HepG2 (cell line): ENCODE data around the gene SDR39U1. TPM values are rescaled to one million over a fixed set of nuclear protein-coding genes. Genes with fewer than 3 reads are reported as not detected.

Experiments
- ATRX ChIP-seq: sonication (generic); formaldehyde crosslinking; IDR thresholded peaks from 2 replicates; pipeline ENCODE4 v1.4.0; 2020; ENCODE audit warnings: missing genetic modification reagents, borderline replicate concordance
- BHLHE40 ChIP-seq: IDR thresholded peaks from 2 replicates; pipeline ENCODE4 v1.6.1; 2011; ENCODE audit warnings: low read length, improper control_type of control experiment
- CBX1 ChIP-seq: IDR thresholded peaks from one replicate; pipeline ENCODE4 v1.6.1; 2016; ENCODE audit warnings: antibody characterized with exemption, low read depth
- CBX5 ChIP-seq: sonication (generic); formaldehyde crosslinking; IDR thresholded peaks from 2 replicates; pipeline ENCODE4 v1.4.0; 2020; ENCODE audit warnings: missing genetic modification reagents, borderline replicate concordance
- CCDC6 ChIP-seq: sonication (generic); formaldehyde crosslinking; IDR thresholded peaks from 2 replicates; pipeline ENCODE4 v1.8.1; 2022; ENCODE audit warnings: mild to moderate bottlenecking, missing genetic modification reagents, moderate library complexity
- CREB1 ChIP-seq, 2 experiments: fragments of 450-650 bp in 1 of 2; IDR thresholded peaks; 2 replicates each; pipeline ENCODE4 v1.6.1; 2016 to 2017; ENCODE audit warnings: control low read depth in 1 of 2, mild to moderate bottlenecking in 1 of 2, missing compliant biosample characterization in 1 of 2, missing genetic modification characterization in 1 of 2
- GPN1 ChIP-seq: sonication (generic); formaldehyde crosslinking; IDR thresholded peaks from 2 replicates; pipeline ENCODE4 v1.5.1; 2020; ENCODE audit warnings: missing genetic modification reagents, borderline replicate concordance
- KLF6 ChIP-seq: IDR thresholded peaks from 2 replicates; pipeline ENCODE4 v1.8.0; 2016; ENCODE audit warnings: missing biosample characterization, missing genetic modification reagents
- MAF1 ChIP-seq: sonication (generic); formaldehyde crosslinking; IDR thresholded peaks from 2 replicates; pipeline ENCODE4 v1.5.0; 2020; ENCODE audit warnings: missing genetic modification reagents, borderline replicate concordance
- NBN ChIP-seq: fragments of 450-650 bp; conservative IDR thresholded peaks from 2 replicates; pipeline ENCODE4 v1.6.1; 2017
- NFRKB ChIP-seq: fragments of 450-650 bp; IDR thresholded peaks from 2 replicates; pipeline ENCODE4 v1.6.1; 2017
- REPIN1 ChIP-seq: sonication (generic); formaldehyde crosslinking; IDR thresholded peaks from 2 replicates; pipeline ENCODE4 v1.8.0; 2022; ENCODE audit warnings: missing genetic modification reagents, low read depth, mild to moderate bottlenecking, borderline replicate concordance
- RORA ChIP-seq: sonication (generic); formaldehyde crosslinking; IDR thresholded peaks from 2 replicates; pipeline ENCODE4 v1.5.0; 2020; ENCODE audit warnings: mild to moderate bottlenecking, missing genetic modification reagents, moderate library complexity
- YEATS2 ChIP-seq: sonication (generic); formaldehyde crosslinking; IDR thresholded peaks from 2 replicates; pipeline ENCODE4 v1.4.0; 2020; ENCODE audit warnings: missing genetic modification reagents, borderline replicate concordance
- ZBTB21 ChIP-seq: sonication (generic); formaldehyde crosslinking; IDR thresholded peaks from 2 replicates; pipeline ENCODE4 v1.4.0; 2020; ENCODE audit warnings: missing genetic modification reagents
- ZFX ChIP-seq: sonication (generic); formaldehyde crosslinking; IDR thresholded peaks from 2 replicates; pipeline ENCODE4 v1.4.0; 2020; ENCODE audit warnings: mild to moderate bottlenecking, low read depth, missing genetic modification reagents, moderate library complexity
- ZMAT3 ChIP-seq: sonication (generic); formaldehyde crosslinking; conservative IDR thresholded peaks from 2 replicates; pipeline ENCODE4 v1.7.0; 2021; ENCODE audit warnings: missing genetic modification reagents
- ZNF274 ChIP-seq: sonication (generic); formaldehyde crosslinking; IDR thresholded peaks from 2 replicates; pipeline ENCODE4 v1.5.1; 2020; ENCODE audit warnings: mild to moderate bottlenecking, missing genetic modification reagents
- ZNF367 ChIP-seq: sonication (generic); formaldehyde crosslinking; IDR thresholded peaks from 2 replicates; pipeline ENCODE4 v1.4.0; 2020; ENCODE audit warnings: missing genetic modification reagents, borderline replicate concordance
- ZNF460 ChIP-seq: sonication (generic); formaldehyde crosslinking; IDR thresholded peaks from 2 replicates; pipeline ENCODE4 v1.5.1; 2020; ENCODE audit warnings: missing genetic modification reagents, mild to moderate bottlenecking, borderline replicate concordance
- ZNF550 ChIP-seq: sonication (generic); formaldehyde crosslinking; IDR thresholded peaks from 2 replicates; pipeline ENCODE4 v1.4.0; 2020; ENCODE audit warnings: mild to moderate bottlenecking, missing genetic modification reagents, borderline replicate concordance
- ZNF577 ChIP-seq: sonication (generic); formaldehyde crosslinking; IDR thresholded peaks from 2 replicates; pipeline ENCODE4 v1.4.0; 2020; ENCODE audit warnings: mild to moderate bottlenecking, low read depth, missing genetic modification reagents, borderline replicate concordance
- ZNF652 ChIP-seq: IDR thresholded peaks from 2 replicates; pipeline ENCODE4 v1.6.1; 2016; ENCODE audit warnings: low read depth, borderline replicate concordance
- ZNF720 ChIP-seq: sonication (generic); formaldehyde crosslinking; IDR thresholded peaks from 2 replicates; pipeline ENCODE4 v1.4.0; 2020; ENCODE audit warnings: missing genetic modification reagents
- ZNF75D ChIP-seq: sonication (generic); formaldehyde crosslinking; IDR thresholded peaks from 2 replicates; pipeline ENCODE4 v1.8.1; 2023; ENCODE audit warnings: missing genetic modification reagents, mild to moderate bottlenecking, borderline replicate concordance
- ZNF766 ChIP-seq: sonication (generic); formaldehyde crosslinking; IDR thresholded peaks from 2 replicates; pipeline ENCODE4 v1.5.0; 2020; ENCODE audit warnings: missing genetic modification reagents, borderline replicate concordance
- polyA plus RNA-seq, 8 experiments: library from polyadenylated mRNA; depleted of rRNA in 3 of 8; stranded (reverse) in 7 of 8; unstranded in 1 of 8; fragments of >200 nt; fragmentation: Illumina TruSeq in 4 of 8; extraction: Trizol in 4 of 8; gene quantifications; 2 replicates each; pipeline versions ENCODE4 v1.2.1 to v1.2.3, GENCODE V29; 2011 to 2016; ENCODE audit warnings: low read depth in 4 of 8, missing spikeins in 1 of 8, mixed read lengths in 1 of 8; ENCODE audit not compliant: insufficient read depth in 1 of 8
- total RNA-seq, 5 experiments: library from RNA; depleted of rRNA; stranded (reverse); fragments of >200 nt; fragmentation: Illumina TruSeq; extraction: Trizol; gene quantifications; 2 replicates each; pipeline ENCODE4 v1.2.3, GENCODE V29; 2016; ENCODE audit warnings: low read depth in 1 of 5
- TF ChIP-seq, protein P1 (sequence below): sonication (generic); formaldehyde crosslinking; IDR thresholded peaks from 2 replicates; pipeline ENCODE4 v1.4.0; 2020; ENCODE audit warnings: mild to moderate bottlenecking, missing genetic modification reagents
- TF ChIP-seq, protein P2 (sequence below): IDR thresholded peaks from 2 replicates; pipeline ENCODE4 v1.6.1; 2012; ENCODE audit warnings: inconsistent platforms
- TF ChIP-seq, protein P3 (sequence below): sonication (generic); formaldehyde crosslinking; IDR thresholded peaks from 2 replicates; pipeline ENCODE4 v1.5.0; 2020; ENCODE audit warnings: missing genetic modification reagents, mild to moderate bottlenecking, borderline replicate concordance
- TF ChIP-seq, protein P4 (sequence below): sonication (generic); formaldehyde crosslinking; IDR thresholded peaks from 2 replicates; pipeline ENCODE4 v1.4.0; 2020; ENCODE audit warnings: missing genetic modification reagents

Gene SDR39U1
- total and polyA plus RNA-seq, 2 of the 13 experiments (the other 11 are each of a cell fraction or from before 2014, with no cell fraction given): 34.4 to 129 TPM

DNA sequence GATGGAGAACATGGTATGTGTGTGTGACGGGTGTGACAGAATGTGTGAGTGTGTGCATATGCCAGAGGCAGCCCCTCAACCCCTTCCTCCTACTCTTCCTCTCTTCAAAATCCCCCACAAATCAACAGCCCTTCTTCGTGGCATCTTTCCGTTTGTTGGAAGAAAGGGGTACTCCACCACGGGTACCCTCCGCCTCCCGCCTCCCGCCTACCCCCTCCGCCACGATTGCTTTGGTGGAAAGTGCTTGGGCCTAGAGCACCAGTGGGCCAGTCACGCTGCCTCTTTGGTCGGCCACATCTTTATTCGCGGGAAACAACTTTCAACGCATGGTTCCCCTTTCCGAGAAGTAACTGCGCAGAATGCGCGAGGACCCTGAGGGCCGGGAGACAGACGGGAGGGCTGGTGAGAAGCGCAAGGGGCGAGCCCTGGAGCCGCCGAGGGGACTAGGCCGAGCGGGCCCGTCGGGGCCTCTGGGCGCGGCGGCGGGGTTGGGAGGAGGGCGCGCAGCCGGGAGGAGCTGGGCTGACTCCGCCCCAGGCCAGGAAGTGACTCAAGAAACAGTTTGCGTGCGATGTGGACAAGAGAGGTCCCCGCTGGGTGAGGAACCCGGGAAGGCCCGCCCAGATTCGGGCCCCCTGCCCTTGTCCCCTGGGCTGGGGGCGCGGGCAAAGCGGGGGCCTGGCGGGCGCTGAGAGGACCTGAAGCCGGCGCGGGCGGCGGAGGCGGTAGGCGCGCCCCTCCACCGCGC is 13.0 kb downstream of the SDR39U1 start, which contains the start of the genes CBLN3 and KHNYN (continued):
- peak; percentile 58; the same call in 1 of the 2 replicates for TF ChIP-seq CBX5 (CRISPR knock-in tag)
- TF ChIP-seq, protein P1, sequence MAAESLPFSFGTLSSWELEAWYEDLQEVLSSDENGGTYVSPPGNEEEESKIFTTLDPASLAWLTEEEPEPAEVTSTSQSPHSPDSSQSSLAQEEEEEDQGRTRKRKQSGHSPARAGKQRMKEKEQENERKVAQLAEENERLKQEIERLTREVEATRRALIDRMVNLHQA: 0 out of 2 replicates have a peak, but pooled peaks have one; percentile 18
- TF ChIP-seq ZFX: peak; percentile 99
- peak; percentile 84 for TF ChIP-seq KLF6 (CRISPR knock-in tag)
- TF ChIP-seq ZNF550 (CRISPR knock-in tag): peak; percentile 42
- TF ChIP-seq BHLHE40: no peak
- TF ChIP-seq YEATS2 (CRISPR knock-in tag): peak; percentile 78
- no peak for TF ChIP-seq NBN
- no peak for TF ChIP-seq NFRKB
- TF ChIP-seq ZNF577 (CRISPR knock-in tag): no peak
- TF ChIP-seq ZNF367 (CRISPR knock-in tag): no peak; the same call in 1 of the 2 replicates
- TF ChIP-seq, protein P2, sequence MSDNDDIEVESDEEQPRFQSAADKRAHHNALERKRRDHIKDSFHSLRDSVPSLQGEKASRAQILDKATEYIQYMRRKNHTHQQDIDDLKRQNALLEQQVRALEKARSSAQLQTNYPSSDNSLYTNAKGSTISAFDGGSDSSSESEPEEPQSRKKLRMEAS: no peak
- peak; percentile 93 for TF ChIP-seq ZMAT3 (CRISPR knock-in tag)
- TF ChIP-seq ZNF766: peak; percentile 74; the same call in 1 of the 2 replicates
- TF ChIP-seq, protein P3, sequence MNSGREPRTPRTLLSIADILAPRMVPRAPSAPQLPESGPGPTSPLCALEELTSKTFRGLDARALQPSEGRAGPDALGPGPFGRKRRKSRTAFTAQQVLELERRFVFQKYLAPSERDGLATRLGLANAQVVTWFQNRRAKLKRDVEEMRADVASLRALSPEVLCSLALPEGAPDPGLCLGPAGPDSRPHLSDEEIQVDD (CRISPR knock-in tag): peak; percentile 67; the same call in 1 of the 2 replicates
- peak; percentile 86 for TF ChIP-seq GPN1
- TF ChIP-seq CCDC6 (CRISPR knock-in tag): no peak
- no peak for TF ChIP-seq MAF1
- TF ChIP-seq, protein P4, sequence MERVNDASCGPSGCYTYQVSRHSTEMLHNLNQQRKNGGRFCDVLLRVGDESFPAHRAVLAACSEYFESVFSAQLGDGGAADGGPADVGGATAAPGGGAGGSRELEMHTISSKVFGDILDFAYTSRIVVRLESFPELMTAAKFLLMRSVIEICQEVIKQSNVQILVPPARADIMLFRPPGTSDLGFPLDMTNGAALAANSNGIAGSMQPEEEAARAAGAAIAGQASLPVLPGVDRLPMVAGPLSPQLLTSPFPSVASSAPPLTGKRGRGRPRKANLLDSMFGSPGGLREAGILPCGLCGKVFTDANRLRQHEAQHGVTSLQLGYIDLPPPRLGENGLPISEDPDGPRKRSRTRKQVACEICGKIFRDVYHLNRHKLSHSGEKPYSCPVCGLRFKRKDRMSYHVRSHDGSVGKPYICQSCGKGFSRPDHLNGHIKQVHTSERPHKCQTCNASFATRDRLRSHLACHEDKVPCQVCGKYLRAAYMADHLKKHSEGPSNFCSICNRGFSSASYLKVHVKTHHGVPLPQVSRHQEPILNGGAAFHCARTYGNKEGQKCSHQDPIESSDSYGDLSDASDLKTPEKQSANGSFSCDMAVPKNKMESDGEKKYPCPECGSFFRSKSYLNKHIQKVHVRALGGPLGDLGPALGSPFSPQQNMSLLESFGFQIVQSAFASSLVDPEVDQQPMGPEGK (CRISPR knock-in tag): peak; percentile 78; the same call in 1 of the 2 replicates
- TF ChIP-seq CBX1: peak; percentile 85
- TF ChIP-seq REPIN1 (CRISPR knock-in tag): no peak
- TF ChIP-seq CREB1 (IDR thresholded peaks at IDR 0.05): peak; percentile 15; the same call in 1 of the 2 replicates
- no peak for TF ChIP-seq CREB1 (CRISPR knock-in tag; IDR thresholded peaks at IDR 0.05)
- no peak for TF ChIP-seq ATRX (CRISPR knock-in tag)
- TF ChIP-seq ZNF460: no peak
- TF ChIP-seq ZNF274: peak; percentile 98
- TF ChIP-seq ZNF652 (CRISPR knock-in tag): no peak
- TF ChIP-seq ZNF720 (CRISPR knock-in tag): peak; percentile 90; the same call in 1 of the 2 replicates
- TF ChIP-seq RORA: no peak
- TF ChIP-seq ZBTB21: no peak; the same call in none of the 2 replicates
- no peak for TF ChIP-seq ZNF75D (CRISPR knock-in tag)
